ENCODE results near the gene TNNC1. TPM values are rescaled to one million over a fixed set of nuclear protein-coding genes. Genes with fewer than 3 reads are reported as not detected.

Gene TNNC1
- total and polyA plus RNA-seq, 12 donors, result 1.1 to 42.0 (median 6.3) TPM

DNA sequence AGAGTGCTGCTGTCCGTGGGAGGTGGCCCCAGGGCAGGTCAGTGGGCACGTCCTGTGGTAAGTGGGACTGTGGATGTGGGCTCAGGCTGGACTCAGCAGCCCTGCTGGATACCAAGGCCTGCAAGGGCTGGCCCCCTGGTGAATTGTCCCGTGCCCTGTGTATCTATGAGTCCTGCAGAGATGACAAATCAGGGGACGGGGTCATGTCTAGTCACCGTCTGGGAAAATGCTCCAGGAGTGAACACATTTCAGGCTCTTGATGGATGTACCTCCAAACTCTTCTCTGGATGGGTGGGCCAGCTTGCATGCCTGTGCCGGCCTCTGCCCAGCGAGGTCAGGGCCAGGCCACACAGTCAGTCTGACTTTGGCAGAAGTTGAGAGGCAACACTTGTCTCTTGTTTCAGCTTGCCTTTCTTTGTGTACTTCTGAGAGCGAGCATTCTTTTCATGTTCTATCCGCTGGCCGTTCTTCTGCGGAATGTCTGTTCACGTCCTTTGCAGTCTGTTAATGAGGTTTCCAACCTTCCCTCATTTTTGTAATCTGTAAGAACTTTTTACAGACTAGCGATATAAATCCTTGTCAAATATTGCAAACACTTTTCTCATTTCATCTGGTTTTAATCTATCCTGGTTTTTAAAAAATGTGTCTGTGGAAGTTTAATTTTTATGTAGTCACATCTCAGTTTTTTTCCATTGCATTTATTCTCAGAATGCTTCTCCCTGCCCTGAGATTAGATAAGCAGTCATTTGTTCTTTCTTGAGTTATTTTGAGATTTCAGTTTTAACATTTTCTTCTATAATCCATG is 29.9 kb upstream of the TNNC1 start:
- H3K4me1 ChIP-seq (replicated peaks in 1 of 2), result peaks cover 31 to 66% of the 10 kb centered on the region in 2 donors
- peak overlapping the region; percentile 19 to 94 (median 78) for H3K27ac ChIP-seq
- no peaks in the 10 kb centered on the region for H3K9me3 ChIP-seq (replicated peaks in 1 of 3)
- intact Hi-C loops (cut with DNase I), result no loop called here
- H3K27me3 ChIP-seq, result no peaks in the 10 kb centered on the region
- peak in 6 of 7 donors; percentile 76 to 89 (median 84) for DNase-seq
- H3K36me3 ChIP-seq (replicated peaks in 1 of 2), result peaks cover 0 to 75% of the 10 kb centered on the region in 2 donors
- WGBS, 4 donors, result 37 to 46% (median 44%) methylated on average over 13 of the region's 13 CpGs
- peak in 1 of 2 donors; percentile 48 for TF ChIP-seq POLR2A (IDR thresholded peaks at IDR 0.05)
- TF ChIP-seq, protein P1, sequence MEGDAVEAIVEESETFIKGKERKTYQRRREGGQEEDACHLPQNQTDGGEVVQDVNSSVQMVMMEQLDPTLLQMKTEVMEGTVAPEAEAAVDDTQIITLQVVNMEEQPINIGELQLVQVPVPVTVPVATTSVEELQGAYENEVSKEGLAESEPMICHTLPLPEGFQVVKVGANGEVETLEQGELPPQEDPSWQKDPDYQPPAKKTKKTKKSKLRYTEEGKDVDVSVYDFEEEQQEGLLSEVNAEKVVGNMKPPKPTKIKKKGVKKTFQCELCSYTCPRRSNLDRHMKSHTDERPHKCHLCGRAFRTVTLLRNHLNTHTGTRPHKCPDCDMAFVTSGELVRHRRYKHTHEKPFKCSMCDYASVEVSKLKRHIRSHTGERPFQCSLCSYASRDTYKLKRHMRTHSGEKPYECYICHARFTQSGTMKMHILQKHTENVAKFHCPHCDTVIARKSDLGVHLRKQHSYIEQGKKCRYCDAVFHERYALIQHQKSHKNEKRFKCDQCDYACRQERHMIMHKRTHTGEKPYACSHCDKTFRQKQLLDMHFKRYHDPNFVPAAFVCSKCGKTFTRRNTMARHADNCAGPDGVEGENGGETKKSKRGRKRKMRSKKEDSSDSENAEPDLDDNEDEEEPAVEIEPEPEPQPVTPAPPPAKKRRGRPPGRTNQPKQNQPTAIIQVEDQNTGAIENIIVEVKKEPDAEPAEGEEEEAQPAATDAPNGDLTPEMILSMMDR (IDR thresholded peaks at IDR 0.05), result no peak
- H3K4me3 ChIP-seq, result no peak overlapping the region

DNA sequence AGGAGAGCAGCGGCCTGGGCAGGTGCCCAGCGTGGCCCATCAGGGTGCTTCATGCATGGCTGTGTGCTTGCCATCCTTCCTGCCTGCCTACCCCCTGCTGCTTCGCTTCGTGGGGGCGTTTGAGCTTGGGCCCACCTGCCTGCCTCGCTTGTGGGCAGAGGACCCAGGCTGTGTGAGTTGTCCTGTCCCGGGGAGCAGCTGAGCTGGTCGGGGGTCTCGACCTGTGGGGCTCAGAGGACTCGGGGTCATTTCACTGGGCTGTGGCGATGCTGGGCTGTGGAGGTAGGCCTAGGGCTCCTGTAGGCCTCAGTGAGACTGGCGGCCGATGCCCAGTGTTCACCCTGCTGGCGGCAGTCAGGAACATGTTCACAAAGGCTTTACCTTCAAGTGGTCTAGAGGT is 29.2 kb upstream of the TNNC1 start:
- WGBS, 4 donors, result 79 to 91% (median 88%) methylated on average over 7 to 14 of the region's 14 CpGs
- DNase-seq, result no peak
- peak overlapping the region; percentile 19 to 94 (median 78) for H3K27ac ChIP-seq
- H3K27me3 ChIP-seq, result no peaks in the 10 kb centered on the region
- peaks cover 31 to 66% of the 10 kb centered on the region in 2 donors for H3K4me1 ChIP-seq (replicated peaks in 1 of 2)
- H3K36me3 ChIP-seq (replicated peaks in 1 of 2), result peaks cover 0 to 75% of the 10 kb centered on the region in 2 donors
- no peak for TF ChIP-seq POLR2A (IDR thresholded peaks at IDR 0.05)
- TF ChIP-seq, protein P1 (IDR thresholded peaks at IDR 0.05), result peak in 1 of 6 experiments; percentile 3
- no peak overlapping the region for H3K4me3 ChIP-seq
- H3K9me3 ChIP-seq (replicated peaks in 1 of 3), result no peaks in the 10 kb centered on the region
- intact Hi-C loops (cut with DNase I), result no loop called here

DNA sequence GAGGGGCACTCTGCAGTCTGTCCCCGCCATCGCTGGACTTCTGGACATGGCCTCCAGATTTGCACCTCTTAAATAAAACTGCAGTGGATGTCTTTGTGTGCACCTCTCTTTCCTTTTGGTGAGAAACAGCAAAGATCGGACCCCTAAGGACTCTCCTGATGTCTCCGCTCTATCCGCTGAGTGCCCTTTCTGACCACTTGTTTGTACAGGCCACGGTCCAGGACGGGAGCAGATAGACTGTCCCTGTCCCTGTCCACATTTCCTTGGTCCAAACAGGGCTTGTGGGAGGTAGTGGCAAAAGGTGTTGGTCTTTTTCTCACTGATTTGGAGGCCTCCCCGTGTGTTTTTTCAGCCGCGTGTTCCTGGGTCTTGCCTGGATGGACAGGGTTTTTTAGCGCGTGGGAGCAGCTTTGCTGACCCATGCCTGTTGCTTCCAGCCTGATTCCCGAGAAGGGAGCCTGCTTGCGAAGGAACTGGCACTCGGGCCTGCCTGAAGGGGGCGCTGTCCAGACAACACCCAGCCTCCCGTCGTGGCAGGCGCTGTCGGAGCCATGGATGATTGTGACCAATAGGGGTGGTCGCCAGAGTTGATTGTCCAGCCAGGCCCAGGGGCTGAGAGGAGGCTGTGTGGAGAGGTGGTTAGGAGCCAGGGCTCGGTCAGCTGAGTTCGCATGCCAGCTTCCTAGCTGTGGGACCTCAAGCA is 28.1 kb upstream of the TNNC1 start:
- WGBS, 4 donors, result 84 to 96% (median 88%) methylated on average over 14 to 23 of the region's 23 CpGs
- H3K27me3 ChIP-seq, result no peaks in the 10 kb centered on the region
- intact Hi-C loops (cut with DNase I), result no loop called here
- no peak for TF ChIP-seq POLR2A (IDR thresholded peaks at IDR 0.05)
- TF ChIP-seq, protein P1 (IDR thresholded peaks at IDR 0.05), result peak in 5 of 6 experiments; percentile 6 to 48 (median 32)
- DNase-seq, result peak in 1 of 7 donors; percentile 72
- peaks cover 0 to 75% of the 10 kb centered on the region in 2 donors for H3K36me3 ChIP-seq (replicated peaks in 1 of 2)
- no peak overlapping the region for H3K4me3 ChIP-seq
- no peaks in the 10 kb centered on the region for H3K9me3 ChIP-seq (replicated peaks in 1 of 3)
- peaks cover 31 to 66% of the 10 kb centered on the region in 2 donors for H3K4me1 ChIP-seq (replicated peaks in 1 of 2)
- H3K27ac ChIP-seq, result peak overlapping the region in 3 of 5 donors; percentile 78 to 94 (median 86)

Measured in adrenal gland (tissue), 12 donors.